H1 (cell line): Measurements from ENCODE around the gene PHKG2. TPM values are rescaled to one million over a fixed set of nuclear protein-coding genes. Genes with fewer than 3 reads are reported as not detected.

Experiments used
- CTCF ChIA-PET: fragments of 300-600 bp; sonication (Branson Sonifier 250); formaldehyde crosslinking; loops from one replicate; lab custom pipeline; 2021; ENCODE audit not compliant: partially characterized antibody; lab: Charles Lee
- POLR2A ChIA-PET: fragments of 300-600 bp; sonication (Branson Sonifier 250); formaldehyde crosslinking; loops from one replicate; lab custom pipeline; 2021; ENCODE audit warnings: inconsistent platforms; ENCODE audit not compliant: partially characterized antibody; lab: Charles Lee
- DNase-seq, 2 experiments: peaks; one replicate each; pipeline versions ENCODE4 v3.0.0 to v3.0.0-alpha.2; 2010 to 2022; ENCODE audit warnings: low spot score in 2 of 2, low read depth in 1 of 2, mixed read lengths in 1 of 2
- FAIRE-seq: peaks from 2 replicates; lab custom pipeline; 2011; peaks lifted over from hg19 to GRCh38; lab: Jason Lieb, UNC
- H2AFZ ChIP-seq: 2 replicates; pipeline ENCODE4 v1.8.1; 2012; ENCODE audit warnings: low read length, inconsistent platforms
- H2AK5ac ChIP-seq: 2 replicates; pipeline ENCODE4 v1.6.1; 2013; ENCODE audit warnings: low read depth, low read length
- H2BK120ac ChIP-seq: replicated peaks from 2 replicates; pipeline ENCODE3; 2013; ENCODE audit warnings: low read depth, low read length, inconsistent platforms
- H2BK12ac ChIP-seq: 2 replicates; pipeline ENCODE4 v1.6.1; 2013; ENCODE audit warnings: low read depth, low read length
- H2BK15ac ChIP-seq: 2 replicates; pipeline ENCODE4 v1.6.1; 2013; ENCODE audit warnings: low read length
- H2BK20ac ChIP-seq: 2 replicates; pipeline ENCODE4 v1.6.1; 2013; ENCODE audit warnings: low read length
- H2BK5ac ChIP-seq: 2 replicates; pipeline ENCODE4 v1.6.1; 2013; ENCODE audit warnings: low read depth, low read length
- H3K14ac ChIP-seq: 2 replicates; pipeline ENCODE4 v1.6.1; 2013; ENCODE audit warnings: inconsistent platforms; ENCODE audit not compliant: insufficient read length
- H3K18ac ChIP-seq: 2 replicates; pipeline ENCODE4 v1.6.1; 2013; ENCODE audit warnings: low read length; ENCODE audit errors: extremely low read depth
- H3K23ac ChIP-seq: 2 replicates; pipeline ENCODE4 v1.6.1; 2013; ENCODE audit warnings: inconsistent platforms; ENCODE audit not compliant: insufficient read length
- H3K23me2 ChIP-seq: 2 replicates; pipeline ENCODE4 v1.6.1; 2013; ENCODE audit warnings: low read depth, low read length
- H3K27ac ChIP-seq: 2 replicates; pipeline ENCODE4 v1.6.1; 2011; ENCODE audit warnings: low read depth, low read length, inconsistent platforms
- H3K27me3 ChIP-seq, 4 experiments: replicated peaks in 1 of 4; 1 replicate in 1 of 4; 2 replicates in 3 of 4; pipeline versions ENCODE4 v1.6.1 to v1.8.1; 2011 to 2013; ENCODE audit warnings: low read length in 3 of 4, mild to moderate bottlenecking in 3 of 4, inconsistent platforms in 2 of 4, mixed read lengths in 2 of 4, moderate library complexity in 1 of 4; ENCODE audit not compliant: control insufficient read depth in 3 of 4, insufficient read depth in 3 of 4; ENCODE audit errors: extremely low read depth in 1 of 4
- H3K36me3 ChIP-seq, 4 experiments: 2 replicates each; pipeline versions ENCODE4 v1.6.1 to v1.8.1; 2011 to 2013; ENCODE audit warnings: mild to moderate bottlenecking in 4 of 4, low read length in 3 of 4, moderate library complexity in 2 of 4, control low read depth in 1 of 4, inconsistent platforms in 1 of 4; ENCODE audit not compliant: insufficient read depth in 4 of 4, control insufficient read depth in 2 of 4
- H3K4ac ChIP-seq: replicated peaks from 2 replicates; pipeline ENCODE3; 2013; ENCODE audit warnings: low read length, low read depth, mixed read lengths, inconsistent platforms; ENCODE audit not compliant: insufficient read length
- H3K4me1 ChIP-seq, 4 experiments: replicated peaks in 1 of 4; 1 replicate in 1 of 4; 2 replicates in 3 of 4; pipeline versions ENCODE4 v1.6.1 to v1.8.1; 2011 to 2013; ENCODE audit warnings: low read length in 3 of 4, inconsistent platforms in 2 of 4, mixed read lengths in 1 of 4; ENCODE audit not compliant: insufficient read depth in 4 of 4, control insufficient read depth in 3 of 4
- H3K4me2 ChIP-seq, 2 experiments: 2 replicates each; pipeline versions ENCODE4 v1.6.1 to v1.8.1; 2011 to 2013; ENCODE audit warnings: low read depth in 2 of 2, low read length in 2 of 2, control low read depth in 1 of 2, inconsistent platforms in 1 of 2, mild to moderate bottlenecking in 1 of 2; ENCODE audit not compliant: insufficient read depth in 1 of 2
- H3K4me3 ChIP-seq, 4 experiments: fragments of 200-600, 300-600 bp in 1 of 4; sonication (generic), shearing (Covaris generic), sonication (Bioruptor Twin) in 1 of 4; 2 replicates each; pipeline versions ENCODE4 v1.5.1 to v1.8.1; 2011 to 2016; ENCODE audit warnings: low read length in 4 of 4, low read depth in 3 of 4, control low read depth in 2 of 4, inconsistent platforms in 2 of 4, mild to moderate bottlenecking in 2 of 4, mixed read lengths in 1 of 4, moderate library complexity in 1 of 4; ENCODE audit not compliant: insufficient read depth in 2 of 4; ENCODE audit errors: extremely low read depth in 1 of 4
- H3K56ac ChIP-seq: replicated peaks from 2 replicates; pipeline ENCODE3; 2013; ENCODE audit warnings: low read depth, mild to moderate bottlenecking, mixed read lengths, low read length, inconsistent platforms; ENCODE audit not compliant: insufficient read length
- H3K79me1 ChIP-seq: 2 replicates; pipeline ENCODE4 v1.6.1; 2013; ENCODE audit warnings: low read depth, low read length, control low read depth
- H3K79me2 ChIP-seq, 2 experiments: 2 replicates each; pipeline versions ENCODE4 v1.6.1 to v1.8.1; 2012 to 2013; ENCODE audit warnings: low read length in 2 of 2, mild to moderate bottlenecking in 2 of 2, inconsistent platforms in 1 of 2; ENCODE audit not compliant: insufficient read depth in 2 of 2, control insufficient read depth in 1 of 2
- H3K9ac ChIP-seq, 4 experiments: replicated peaks in 1 of 4; 1 replicate in 1 of 4; 2 replicates in 3 of 4; pipeline versions ENCODE4 v1.6.1 to v1.8.1; 2011 to 2013; ENCODE audit warnings: low read depth in 3 of 4, low read length in 3 of 4, control low read depth in 2 of 4, mild to moderate bottlenecking in 2 of 4, moderate library complexity in 2 of 4, inconsistent platforms in 1 of 4; ENCODE audit errors: extremely low read depth in 1 of 4
- H3K9me3 ChIP-seq, 2 experiments: 2 replicates each; pipeline versions ENCODE4 v1.6.1 to v1.8.1; 2012 to 2013; ENCODE audit warnings: mild to moderate bottlenecking in 2 of 2, moderate library complexity in 2 of 2, control low read depth in 1 of 2, inconsistent platforms in 1 of 2, low read depth in 1 of 2, low read length in 1 of 2, mixed read lengths in 1 of 2; ENCODE audit not compliant: insufficient read depth in 2 of 2
- H4K20me1 ChIP-seq, 2 experiments: replicated peaks in 1 of 2; 2 replicates each; pipeline versions ENCODE3 to v1.8.1; 2011 to 2013; ENCODE audit warnings: inconsistent platforms in 2 of 2, low read length in 2 of 2, mild to moderate bottlenecking in 1 of 2; ENCODE audit not compliant: insufficient read depth in 2 of 2, control insufficient read depth in 1 of 2
- H4K5ac ChIP-seq: 2 replicates; pipeline ENCODE4 v1.6.1; 2013; ENCODE audit warnings: low read length, low read depth, mixed read lengths, inconsistent platforms; ENCODE audit not compliant: insufficient read length
- H4K8ac ChIP-seq: 2 replicates; pipeline ENCODE4 v1.8.0; 2013; ENCODE audit warnings: mild to moderate bottlenecking, moderate library complexity, low read length, inconsistent platforms; ENCODE audit not compliant: insufficient read depth; ENCODE audit errors: extremely low read depth
- H4K91ac ChIP-seq: replicated peaks from 2 replicates; pipeline ENCODE3; 2013; ENCODE audit warnings: low read length, mixed read lengths, inconsistent platforms; ENCODE audit not compliant: insufficient read length
- BACH1 ChIP-seq: IDR thresholded peaks from 2 replicates; pipeline ENCODE4 v1.6.1; 2012; ENCODE audit warnings: low read length, improper control_type of control experiment
- EGR1 ChIP-seq: IDR thresholded peaks from 2 replicates; pipeline ENCODE4 v1.6.1; 2011; ENCODE audit warnings: low read depth, low read length, borderline replicate concordance
- FOSL1 ChIP-seq: IDR thresholded peaks from 2 replicates; pipeline ENCODE4 v1.6.1; 2011; ENCODE audit warnings: mild to moderate bottlenecking, low read depth, low read length, moderate library complexity; ENCODE audit not compliant: insufficient read depth
- KDM4A ChIP-seq: IDR thresholded peaks from one replicate; pipeline ENCODE4 v1.7.1; 2012; ENCODE audit warnings: low read depth, mild to moderate bottlenecking, moderate library complexity, low read length, inconsistent platforms; ENCODE audit not compliant: severe bottlenecking
- RXRA ChIP-seq: IDR thresholded peaks from 2 replicates; pipeline ENCODE4 v1.6.1; 2011; ENCODE audit warnings: low read depth, mild to moderate bottlenecking, low read length, moderate library complexity; ENCODE audit not compliant: insufficient read depth
- SIN3A ChIP-seq, 2 experiments: IDR thresholded peaks in 1 of 2; conservative IDR thresholded peaks in 1 of 2; 2 replicates each; pipeline ENCODE4 v1.6.1; 2011 to 2012; ENCODE audit warnings: low read length in 2 of 2, improper control_type of control experiment in 1 of 2, low read depth in 1 of 2, mild to moderate bottlenecking in 1 of 2
- SRF ChIP-seq: IDR thresholded peaks from 2 replicates; pipeline ENCODE4 v1.6.1; 2011; ENCODE audit warnings: mild to moderate bottlenecking, low read depth, low read length, moderate library complexity
- TAF1 ChIP-seq: IDR thresholded peaks from 2 replicates; pipeline ENCODE4 v1.6.1; 2011; ENCODE audit warnings: mild to moderate bottlenecking, low read depth, low read length
- WGBS, 2 experiments: shearing (Covaris generic) in 1 of 2; methylation state at CpG; one replicate each; pipeline versions ENCODE4 v1.1.6 to v1.1.7; 2013 to 2015; ENCODE audit warnings: low lambda C conversion rate in 2 of 2, mixed read lengths in 2 of 2, inconsistent platforms in 1 of 2, low coverage in 1 of 2, missing lambda C conversion rate in 1 of 2; ENCODE audit not compliant: insufficient replicate concordance in 2 of 2, insufficient coverage in 1 of 2, insufficient read length in 1 of 2; ENCODE audit errors: extremely low coverage in 1 of 2, missing lambda C conversion rate in 1 of 2; 5-methylcytosine and 5-hydroxymethylcytosine counted together
- polyA plus RNA-seq, 7 experiments: library from polyadenylated mRNA; depleted of rRNA in 3 of 7; stranded (reverse) in 5 of 7; unstranded in 2 of 7; fragments of >200 nt in 5 of 7; fragments of 200-250 nt in 2 of 7; gene quantifications; 1 replicate in 5 of 7; 2 replicates in 1 of 7; 4 replicates in 1 of 7; pipeline versions ENCODE4 v1.2.1 to v1.2.3, GENCODE V29; 2011 to 2013; ENCODE audit warnings: missing spikeins in 2 of 7, mixed read lengths in 2 of 7
- total RNA-seq: library from RNA; stranded (reverse); fragmentation: NEBNext Ultra II Directional; extraction: Animal tissue kit (Norgen Biotek cat#: 25700); gene quantifications from 2 replicates; pipeline ENCODE4 v1.2.1, GENCODE V29; 2021
- TF ChIP-seq, protein P1 (sequence below): IDR thresholded peaks from 2 replicates; pipeline ENCODE4 v1.6.1; 2011; ENCODE audit warnings: low read length, improper control_type of control experiment
- TF ChIP-seq, protein P2 (sequence below): IDR thresholded peaks from 2 replicates; pipeline ENCODE4 v1.6.1; 2011; ENCODE audit warnings: low read depth, mild to moderate bottlenecking, low read length; ENCODE audit not compliant: insufficient read depth

Gene PHKG2
- total and polyA plus RNA-seq, 2 of the 8 experiments (the other 6 are each of a cell fraction or from before 2014, with no cell fraction given), result 36.0 to 53.4 TPM

DNA sequence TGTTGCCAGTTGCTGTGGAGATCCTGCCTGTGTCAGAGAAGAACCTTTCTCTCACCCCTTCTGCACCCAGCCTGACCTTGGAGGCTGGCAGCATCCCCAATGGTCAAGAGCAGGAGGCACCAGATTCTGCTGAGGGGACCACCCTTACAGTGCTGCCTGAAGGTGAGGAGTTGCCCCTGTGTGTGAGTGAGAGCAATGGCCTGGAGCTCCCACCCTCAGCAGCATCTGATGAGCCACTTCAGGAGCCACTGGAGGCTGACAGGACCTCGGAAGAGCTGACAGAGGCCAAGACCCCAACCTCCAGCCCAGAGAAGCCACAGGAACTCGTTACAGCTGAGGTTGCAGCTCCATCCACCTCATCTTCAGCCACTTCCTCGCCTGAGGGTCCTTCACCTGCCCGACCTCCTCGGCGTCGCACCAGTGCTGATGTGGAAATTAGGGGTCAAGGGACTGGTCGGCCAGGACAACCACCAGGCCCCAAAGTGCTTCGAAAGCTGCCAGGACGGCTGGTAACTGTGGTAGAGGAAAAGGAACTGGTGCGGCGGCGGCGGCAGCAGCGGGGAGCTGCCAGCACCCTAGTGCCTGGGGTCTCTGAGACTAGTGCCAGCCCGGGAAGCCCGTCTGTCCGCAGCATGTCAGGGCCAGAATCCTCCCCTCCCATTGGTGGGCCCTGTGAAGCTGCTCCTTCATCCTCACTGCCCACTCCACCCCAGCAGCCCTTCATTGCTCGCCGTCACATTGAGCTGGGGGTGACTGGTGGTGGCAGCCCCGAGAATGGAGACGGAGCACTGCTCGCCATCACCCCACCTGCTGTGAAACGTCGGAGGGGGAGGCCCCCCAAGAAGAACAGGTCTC lies 10.2 kb upstream of the PHKG2 start:
- H3K9ac ChIP-seq, result no peak overlapping the region
- H3K23me2 ChIP-seq, result no peaks in the 10 kb centered on the region; the same call in 1 of the 2 replicates
- no peak overlapping the region for H3K14ac ChIP-seq
- FAIRE-seq (no peak), DNase-seq (no peak)
- H3K27me3 ChIP-seq, result no peaks in the 10 kb centered on the region; a peak in 1 of 7 replicates
- peaks cover 2 to 11% of the 10 kb centered on the region in 2 experiments for H4K20me1 ChIP-seq
- no peak overlapping the region for H2AK5ac ChIP-seq
- H4K5ac ChIP-seq, result no peak overlapping the region
- no peaks in the 10 kb centered on the region for H3K9me3 ChIP-seq
- H2BK12ac ChIP-seq, result no peak overlapping the region
- POLR2A ChIA-PET, result interaction anchor here (0.9 to 4.1 kb wide), 9 partner anchors 10 to 44 kb away, joined by 3 to 31 read pairs (median 5); partner anchors contain the start of gene PHKG2
- WGBS, 2 experiments, result 93% methylated on average over 24 of the region's 25 CpGs; no CpG with 5 or more reads in 1 of the 2 experiments
- H4K91ac ChIP-seq, result no peak overlapping the region
- CTCF ChIA-PET, result interaction anchor here (0.6 to 2.1 kb wide), 2 partner anchors 15 to 135 kb away, joined by 3 to 8 read pairs; no protein-coding TSS in a partner anchor
- no peak overlapping the region for H3K4ac ChIP-seq
- H2BK15ac ChIP-seq, result no peak overlapping the region
- H3K79me1 ChIP-seq, result no peaks in the 10 kb centered on the region
- H3K4me2 ChIP-seq, result no peak overlapping the region
- H2BK5ac ChIP-seq, result no peak overlapping the region
- H4K8ac ChIP-seq, result no peak overlapping the region
- peaks cover 16 to 54% (median 44%) of the 10 kb centered on the region in 4 experiments for H3K36me3 ChIP-seq
- H3K27ac ChIP-seq, result no peak overlapping the region
- no peak overlapping the region for H3K23ac ChIP-seq
- no peak overlapping the region for H2BK20ac ChIP-seq
- H2BK120ac ChIP-seq, result no peak overlapping the region
- H2AFZ ChIP-seq, result no peak overlapping the region
- H3K56ac ChIP-seq, result no peak overlapping the region
- H3K4me1 ChIP-seq, result peaks cover 0 to 7% (median 2%) of the 10 kb centered on the region in 4 experiments; a peak in 5 of 7 replicates
- no peak overlapping the region for H3K4me3 ChIP-seq
- H3K79me2 ChIP-seq, result no peaks in the 10 kb centered on the region
- no peak overlapping the region for H3K18ac ChIP-seq
- TF ChIP-seq SRF (no peak), KDM4A (no peak), TAF1 (no peak), BACH1 (no peak), FOSL1 (no peak), EGR1 (no peak), SIN3A (conservative IDR thresholded peaks at IDR 0.05 in 1 of 2, IDR thresholded peaks at IDR 0.05 in 1 of 2; ENCODE audit: low read depth in 1 of 2, low read length in 2 of 2) (no peak), RXRA (no peak)
- TF ChIP-seq, protein P1, sequence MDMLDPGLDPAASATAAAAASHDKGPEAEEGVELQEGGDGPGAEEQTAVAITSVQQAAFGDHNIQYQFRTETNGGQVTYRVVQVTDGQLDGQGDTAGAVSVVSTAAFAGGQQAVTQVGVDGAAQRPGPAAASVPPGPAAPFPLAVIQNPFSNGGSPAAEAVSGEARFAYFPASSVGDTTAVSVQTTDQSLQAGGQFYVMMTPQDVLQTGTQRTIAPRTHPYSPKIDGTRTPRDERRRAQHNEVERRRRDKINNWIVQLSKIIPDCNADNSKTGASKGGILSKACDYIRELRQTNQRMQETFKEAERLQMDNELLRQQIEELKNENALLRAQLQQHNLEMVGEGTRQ, result no peak
- TF ChIP-seq, protein P2, sequence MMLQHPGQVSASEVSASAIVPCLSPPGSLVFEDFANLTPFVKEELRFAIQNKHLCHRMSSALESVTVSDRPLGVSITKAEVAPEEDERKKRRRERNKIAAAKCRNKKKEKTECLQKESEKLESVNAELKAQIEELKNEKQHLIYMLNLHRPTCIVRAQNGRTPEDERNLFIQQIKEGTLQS, result no peak
